BJ (cell line): ENCODE data around the gene LIMA1. TPM values are rescaled to one million over a fixed set of nuclear protein-coding genes. Genes with fewer than 3 reads are reported as not detected.

Experiments used
- CTCF ChIA-PET: fragments of 350-600 bp; formaldehyde crosslinking; extraction: SDS; loops from one replicate; lab custom pipeline; 2021; ENCODE audit warnings: antibody characterized with exemption, inconsistent platforms; lab: Yijun Ruan, JAX
- POLR2A ChIA-PET: fragments of 300-600 bp; sonication (Branson Sonifier 250); formaldehyde crosslinking; extraction: SDS; loops from one replicate; lab custom pipeline; 2021; ENCODE audit warnings: antibody characterized with exemption; lab: Charles Lee
- DNase-seq: peaks from one replicate; pipeline ENCODE4 v3.0.0-alpha.2; 2011; ENCODE audit warnings: low read depth
- H3K27me3 ChIP-seq: 2 replicates; pipeline ENCODE4 v1.6.0; 2011; ENCODE audit warnings: low read length; ENCODE audit not compliant: control insufficient read depth, insufficient read depth
- H3K36me3 ChIP-seq: 2 replicates; pipeline ENCODE4 v1.5.1; 2011; ENCODE audit warnings: low read length; ENCODE audit not compliant: control insufficient read depth, insufficient read depth
- H3K4me3 ChIP-seq: 2 replicates; pipeline ENCODE4 v1.5.1; 2011; ENCODE audit warnings: low read depth, mild to moderate bottlenecking, control low read depth, low read length
- polyA plus RNA-seq: library from polyadenylated mRNA; depleted of rRNA; stranded (reverse); fragments of >200 nt; gene quantifications from 2 replicates; pipeline ENCODE4 v1.2.3, GENCODE V29; 2011; rRNA removed
- small RNA-seq: library from RNA; depleted of rRNA; stranded (forward); fragments of <200 nt; gene quantifications from one replicate; pipeline ENCODE3, GENCODE V24; 2012; ENCODE audit warnings: low replicate concordance, low read depth; ENCODE audit not compliant: insufficient read length
- TF ChIP-seq, protein P1 (sequence below): IDR thresholded peaks from 2 replicates; pipeline ENCODE4 v1.5.1; 2011; ENCODE audit warnings: low read depth, mild to moderate bottlenecking, control low read depth, inconsistent platforms, low read length, moderate library complexity; ENCODE audit not compliant: insufficient read depth

The LIMA1 gene
- polyA plus RNA-seq, 1 experiment, result 368 TPM

DNA sequence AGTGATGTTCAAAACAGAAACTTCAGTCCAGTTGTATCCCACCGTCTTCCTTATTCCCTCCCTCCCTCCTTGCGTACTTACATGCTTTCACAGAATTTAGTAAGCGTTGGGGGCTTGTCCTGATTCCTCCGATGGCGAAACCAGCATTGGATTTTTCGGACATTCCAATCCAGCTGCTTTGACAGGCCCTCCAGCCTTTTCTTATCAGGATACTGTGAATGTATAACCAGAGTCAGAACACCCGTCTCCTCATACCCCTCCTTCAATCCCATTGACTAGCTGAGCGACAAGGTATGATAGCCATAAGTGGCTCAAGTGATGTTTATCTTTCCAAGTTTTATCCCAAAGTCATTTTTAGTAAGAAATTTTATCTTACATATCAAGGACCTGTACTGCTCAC lies 140.3 kb downstream of the LIMA1 start:
- no peaks in the 10 kb centered on the region; the same call in 1 of the 2 replicates for H3K36me3 ChIP-seq
- CTCF ChIA-PET, result interaction anchor here (1.3 kb wide), 1 partner anchor 11 kb away, joined by 5 read pairs; no protein-coding TSS in a partner anchor
- TF ChIP-seq, protein P1, sequence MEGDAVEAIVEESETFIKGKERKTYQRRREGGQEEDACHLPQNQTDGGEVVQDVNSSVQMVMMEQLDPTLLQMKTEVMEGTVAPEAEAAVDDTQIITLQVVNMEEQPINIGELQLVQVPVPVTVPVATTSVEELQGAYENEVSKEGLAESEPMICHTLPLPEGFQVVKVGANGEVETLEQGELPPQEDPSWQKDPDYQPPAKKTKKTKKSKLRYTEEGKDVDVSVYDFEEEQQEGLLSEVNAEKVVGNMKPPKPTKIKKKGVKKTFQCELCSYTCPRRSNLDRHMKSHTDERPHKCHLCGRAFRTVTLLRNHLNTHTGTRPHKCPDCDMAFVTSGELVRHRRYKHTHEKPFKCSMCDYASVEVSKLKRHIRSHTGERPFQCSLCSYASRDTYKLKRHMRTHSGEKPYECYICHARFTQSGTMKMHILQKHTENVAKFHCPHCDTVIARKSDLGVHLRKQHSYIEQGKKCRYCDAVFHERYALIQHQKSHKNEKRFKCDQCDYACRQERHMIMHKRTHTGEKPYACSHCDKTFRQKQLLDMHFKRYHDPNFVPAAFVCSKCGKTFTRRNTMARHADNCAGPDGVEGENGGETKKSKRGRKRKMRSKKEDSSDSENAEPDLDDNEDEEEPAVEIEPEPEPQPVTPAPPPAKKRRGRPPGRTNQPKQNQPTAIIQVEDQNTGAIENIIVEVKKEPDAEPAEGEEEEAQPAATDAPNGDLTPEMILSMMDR, result no peak
- POLR2A ChIA-PET, result no interaction called here
- no peak overlapping the region for H3K4me3 ChIP-seq
- H3K27me3 ChIP-seq, result no peaks in the 10 kb centered on the region
- DNase-seq, result no peak

DNA sequence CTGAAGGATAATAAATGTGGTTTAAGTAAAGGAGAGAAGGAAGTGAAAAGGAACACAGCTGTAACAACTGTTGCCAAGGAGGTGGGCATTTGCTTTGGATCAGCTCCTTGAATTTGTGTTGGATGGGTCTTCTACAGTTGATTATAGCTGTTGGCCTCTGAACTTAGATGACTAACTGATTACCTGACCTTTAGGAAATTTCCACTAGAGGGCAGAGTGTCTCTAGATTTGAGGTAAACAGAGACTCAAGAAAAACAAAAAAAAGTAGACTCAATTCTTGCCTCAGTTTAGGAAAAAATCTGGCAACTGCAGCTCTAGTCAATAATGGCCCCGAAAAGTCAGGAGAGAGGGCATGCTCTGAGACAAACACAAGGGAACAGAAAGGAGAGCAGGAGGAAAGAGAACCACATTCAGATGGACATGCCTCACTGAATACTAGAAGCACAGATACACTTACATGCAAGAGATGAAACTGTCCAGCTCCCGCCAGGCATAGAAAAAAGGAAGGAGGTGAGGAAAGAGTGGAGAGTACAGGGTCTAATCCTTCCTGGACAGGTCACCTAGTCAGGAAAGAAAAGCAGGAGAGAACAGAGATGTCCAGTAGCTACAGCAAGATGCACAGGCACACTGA lies 150.7 kb downstream of the LIMA1 start:
- Histone ChIP-seq H3K27me3 (no peaks in the 10 kb centered on the region), H3K36me3 (peaks cover 10% of the 10 kb centered on the region), H3K4me3 (no peak overlapping the region)
- DNase-seq, result no peak
- POLR2A ChIA-PET, result no interaction called here
- TF ChIP-seq, protein P1, result no peak
- CTCF ChIA-PET, result interaction anchor here (1.3 kb wide), 1 partner anchor 58 kb away, joined by 3 read pairs; no protein-coding TSS in a partner anchor

DNA sequence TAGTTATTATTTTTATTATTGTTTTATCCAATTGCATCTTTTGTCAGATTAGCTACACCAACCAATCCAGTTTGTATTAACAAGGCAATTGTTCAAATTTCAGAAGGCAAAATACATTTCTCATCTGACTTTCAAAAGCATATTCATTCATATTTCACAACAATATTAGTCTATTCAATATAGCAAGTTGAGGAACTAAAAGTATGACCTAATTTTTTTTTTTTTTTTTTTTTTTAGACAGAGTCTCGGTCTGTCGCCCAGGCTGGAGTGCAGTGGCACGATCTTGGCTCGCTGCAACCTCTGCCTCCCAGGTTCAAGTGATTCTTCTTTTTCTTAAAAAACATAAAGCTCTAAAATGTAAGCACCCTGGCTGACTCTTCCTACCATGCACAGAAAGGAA lies 154.0 kb downstream of the LIMA1 start:
- DNase-seq, result no peak
- POLR2A ChIA-PET, result no interaction called here

DNA sequence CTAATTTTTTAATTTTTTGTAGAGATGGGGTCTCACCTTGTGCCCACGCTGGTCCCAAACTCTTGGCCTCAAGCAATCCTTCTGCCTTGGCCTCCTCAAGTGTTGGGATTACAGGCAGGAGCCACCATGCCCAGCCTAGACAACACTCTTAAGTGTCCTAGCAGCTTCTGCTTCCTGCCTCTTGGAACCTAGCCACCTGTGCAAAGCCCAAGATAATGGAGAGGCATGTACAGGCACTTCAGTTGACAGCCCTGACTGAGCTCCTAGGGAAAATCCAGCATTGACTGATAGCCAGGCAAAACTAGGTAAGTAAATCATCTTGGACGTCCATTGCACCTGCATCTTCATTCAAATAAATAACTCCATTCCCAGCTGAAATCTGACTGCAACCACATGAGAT lies 155.8 kb downstream of the LIMA1 start:
- ChIA-PET POLR2A (no interaction called here), CTCF (interaction anchor here (0.6 to 1.4 kb wide), 2 partner anchors 17 to 367 kb away, joined by 3 to 4 read pairs; no protein-coding TSS in a partner anchor)
- Histone ChIP-seq H3K36me3 (peaks cover 12% of the 10 kb centered on the region), H3K4me3 (no peak overlapping the region), H3K27me3 (no peaks in the 10 kb centered on the region)
- TF ChIP-seq, protein P1, result no peak
- no peak for DNase-seq

More for the DNA sequence above, 154.0 kb downstream of the LIMA1 start:
- CTCF ChIA-PET, result interaction anchor here (0.6 to 1.0 kb wide), 2 partner anchors 19 to 94 kb away, joined by 3 to 5 read pairs; no protein-coding TSS in a partner anchor
- Histone ChIP-seq H3K27me3 (no peaks in the 10 kb centered on the region), H3K36me3 (peaks cover 11% of the 10 kb centered on the region), H3K4me3 (no peak overlapping the region)
- TF ChIP-seq, protein P1, result no peak

Small RNAs within 50 kb of the gene (small RNA-seq; reads per million reads assigned to genes)
- gene MIR1293 (1.1 reads per million), gene RNU6-1093P (not detected)

Other genes with a start within 250 kb of the LIMA1 start
- 4.9 and 7.0 TPM in 2 replicates for gene ASIC1, start 225.9 kb downstream of the LIMA1 start, polyA plus RNA-seq
- 48.9 and 56.0 TPM in 2 replicates for gene SMARCD1, start 198.2 kb downstream of the LIMA1 start, polyA plus RNA-seq
- gene GPD1, start 179.5 kb downstream of the LIMA1 start, polyA plus RNA-seq, result 0.31 and 0.47 TPM in 2 replicates
- 85.7 and 104 TPM in 2 replicates for gene COX14, start 171.3 kb downstream of the LIMA1 start, polyA plus RNA-seq
- 68.0 and 100 TPM in 2 replicates for gene CERS5, start 116.2 kb downstream of the LIMA1 start, polyA plus RNA-seq
- gene FAM186A, start 113.1 kb upstream of the LIMA1 start, polyA plus RNA-seq, result not detected in 2 replicates
- 10.1 and 18.0 TPM in 2 replicates for gene LARP4, start 117.4 kb upstream of the LIMA1 start, polyA plus RNA-seq
- 13.2 and 15.8 TPM in 2 replicates for gene DIP2B, start 221.5 kb upstream of the LIMA1 start, polyA plus RNA-seq